GM21447 (cell line): ENCODE results near the gene TMA7B.
"Not testable (repeated sequence)": the region's sequence is repeated elsewhere in the genome, so short reads cannot be mapped to it uniquely, and the experiment has no call there.

ENCODE experiments used
- ATAC-seq: cut with Tn5 transposase; IDR thresholded peaks from one replicate; pipeline ENCODE4 v1.9.1; 2021; ENCODE audit not compliant: unreplicated experiment

The TMA7B gene

GRCh38 chr22:39979048-39979447, 18.9 kb downstream of the TMA7B start:
- ATAC-seq: no peak

- ATAC-seq: no peak
Measured at GRCh38 chr22:39979458-39979857, 19.3 kb downstream of the TMA7B start.

- no peak for ATAC-seq
Measured at GRCh38 chr22:39980596-39980995, 20.4 kb downstream of the TMA7B start.

GRCh38 chr22:39983346-39983745, 23.1 kb downstream of the TMA7B start:
- no peak for ATAC-seq

- no peak for ATAC-seq
Measured at GRCh38 chr22:39984006-39984405, 23.8 kb downstream of the TMA7B start.

- no peak for ATAC-seq
Measured at GRCh38 chr22:39984746-39985145, 24.5 kb downstream of the TMA7B start.

GRCh38 chr22:39985383-39986035, 25.3 kb downstream of the TMA7B start:
- ATAC-seq: no peak

GRCh38 chr22:39988386-39989114, 28.4 kb downstream of the TMA7B start:
- no peak for ATAC-seq

- no peak for ATAC-seq
Measured at GRCh38 chr22:39989633-39990032, 29.4 kb downstream of the TMA7B start.

GRCh38 chr22:39990686-39991085, 30.5 kb downstream of the TMA7B start:
- no peak for ATAC-seq

- no peak for ATAC-seq
Measured at GRCh38 chr22:39991159-39991860, 31.1 kb downstream of the TMA7B start.

- no peak for ATAC-seq
Measured at GRCh38 chr22:39992088-39992826, 32.1 kb downstream of the TMA7B start.

- ATAC-seq: not testable (repeated sequence)
Measured at GRCh38 chr22:39992894-39993293, 32.7 kb downstream of the TMA7B start.

- no peak for ATAC-seq
Measured at GRCh38 chr22:39994041-39994565, 33.9 kb downstream of the TMA7B start.

GRCh38 chr22:39994566-39995392, 34.6 kb downstream of the TMA7B start, which contains the start of gene FAM83F:
Gene FAM83F, plus strand, starts transcription at chr22:39994954. Its CDS starts 89 bp downstream, at chr22:39995043.
- ATAC-seq: no peak

- no peak for ATAC-seq
Measured at GRCh38 chr22:39995393-39996252, 35.4 kb downstream of the TMA7B start.

GRCh38 chr22:39996732-39997131, 36.5 kb downstream of the TMA7B start:
- no peak for ATAC-seq

- ATAC-seq: no peak
Measured at GRCh38 chr22:39997421-39997820, 37.2 kb downstream of the TMA7B start.
